Hematopoietic multipotent progenitor cell (in vitro differentiated cells): ENCODE data around the gene CLTCL1. TPM values are rescaled to one million over a fixed set of nuclear protein-coding genes. Genes with fewer than 3 reads are reported as not detected.
"Not testable (repeated sequence)": the region's sequence is repeated elsewhere in the genome, so short reads cannot be mapped to it uniquely, and the experiment has no call there.

ENCODE experiments used
- DNase-seq, 3 donors: peaks; one replicate each; pipeline ENCODE4 v3.0.0-alpha.2; 2011 to 2015; ENCODE audit warnings: low read depth in 2 of 3, low spot score in 2 of 3
- total RNA-seq: library from RNA; depleted of rRNA; stranded (reverse); fragments of >200 nt; gene quantifications from one replicate; pipeline ENCODE4 v1.2.3, GENCODE V29; 2012

Gene CLTCL1
- total RNA-seq, 1 donor: 1.6 TPM

GRCh38 chr22:19178065-19178656, 113.4 kb downstream of the CLTCL1 start:
- DNase-seq: peak; percentile 33 to 36 (median 34)

- no peak for DNase-seq
Measured at GRCh38 chr22:19177164-19178064, 114.1 kb downstream of the CLTCL1 start.

DNA sequence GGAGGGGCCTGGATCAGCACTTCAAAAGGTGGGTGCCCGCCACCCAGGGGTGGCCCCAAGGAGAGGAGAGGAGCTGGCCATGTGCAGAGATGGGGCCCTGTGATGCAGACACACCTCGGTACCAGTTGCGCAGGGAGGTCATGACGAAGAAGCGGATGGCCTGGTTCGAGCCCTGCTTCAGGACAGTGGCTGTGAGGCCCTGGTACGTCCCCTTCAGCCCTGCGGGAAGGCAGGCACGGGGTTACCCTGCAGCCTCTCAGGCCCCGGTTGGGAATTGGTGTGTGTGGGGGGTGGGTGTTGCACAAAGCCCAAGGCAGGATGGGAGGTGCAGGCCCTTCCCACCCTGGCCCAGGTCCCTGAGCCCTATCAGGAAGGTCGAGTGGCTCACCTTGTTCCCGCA, 114.8 kb downstream of the CLTCL1 start:
- no peak for DNase-seq

DNA sequence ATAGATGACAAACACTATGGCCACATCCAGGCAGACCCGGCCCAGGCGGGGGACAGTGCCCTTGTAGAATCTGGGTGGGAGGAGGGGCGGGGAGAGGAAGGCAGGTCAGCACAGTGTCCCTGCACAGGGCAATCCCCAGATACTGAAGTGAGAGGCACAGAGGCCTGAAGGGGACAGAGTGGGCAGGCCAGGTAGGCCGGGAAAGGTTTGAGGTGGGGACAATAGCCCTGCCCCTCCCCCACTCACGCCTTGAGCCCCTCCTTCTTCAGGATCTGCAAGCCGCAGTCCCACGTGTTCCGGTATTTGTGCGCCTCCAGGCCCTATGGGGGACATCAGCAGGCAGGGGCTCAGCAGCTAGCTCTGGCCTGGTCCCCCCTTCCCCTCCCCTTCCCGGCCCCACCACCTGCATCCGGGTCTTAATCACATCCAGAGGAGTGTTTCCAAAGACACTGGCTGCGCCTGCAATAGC, 115.3 kb downstream of the CLTCL1 start:
- no peak for DNase-seq

- no peak for DNase-seq
Measured at GRCh38 chr22:19175602-19176174, 115.8 kb downstream of the CLTCL1 start.

GRCh38 chr22:19175026-19175601, 116.4 kb downstream of the CLTCL1 start:
- no peak for DNase-seq

DNA sequence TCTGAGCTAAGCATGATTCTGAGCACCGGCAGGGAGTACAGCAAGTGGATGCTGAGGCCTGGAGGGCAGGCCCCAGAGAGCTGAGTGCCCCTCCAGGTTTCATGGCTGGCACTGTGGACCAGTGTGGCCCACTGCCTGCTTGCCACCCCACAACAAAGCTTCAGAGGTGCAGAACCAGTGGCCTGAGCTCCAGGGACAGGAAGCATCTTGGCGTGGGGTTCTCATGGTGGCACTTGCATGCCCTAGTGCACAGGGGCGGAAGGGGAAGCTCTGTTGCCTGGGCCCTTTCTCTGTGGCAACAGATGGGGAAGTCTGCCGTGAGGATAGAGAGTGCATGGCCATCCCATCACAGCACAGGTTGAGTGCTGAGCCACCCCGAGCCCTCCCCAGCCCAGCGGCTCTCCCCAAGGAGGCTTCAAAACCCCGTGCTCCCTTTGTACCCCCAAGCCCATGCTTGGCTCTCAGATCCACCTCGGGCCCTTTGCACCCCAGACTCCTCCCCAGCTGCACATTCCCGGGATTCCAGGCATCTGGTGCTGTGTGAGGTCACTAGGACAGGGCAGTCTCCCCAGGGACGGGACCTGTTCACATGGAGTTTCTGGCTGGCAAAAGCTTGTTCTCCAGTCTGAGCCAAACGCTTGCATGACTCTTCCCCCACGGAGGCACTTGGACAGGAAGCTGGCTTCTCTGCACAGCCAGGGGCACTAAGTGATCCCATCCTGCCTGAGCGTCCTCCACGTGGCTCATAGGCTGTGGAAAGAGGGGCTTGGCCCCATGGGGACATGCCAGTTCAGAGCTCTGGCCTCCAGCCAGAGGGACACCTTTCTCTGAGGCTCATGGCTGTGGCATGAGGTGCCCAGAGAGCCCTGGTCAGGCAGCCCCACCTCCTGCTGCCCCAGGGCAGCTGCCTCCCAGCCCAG, 117.2 kb downstream of the CLTCL1 start:
- peak in 2 of 3 donors; percentile 40 to 73 for DNase-seq

GRCh38 chr22:19173047-19174035, 118.2 kb downstream of the CLTCL1 start:
- DNase-seq: no peak

DNA sequence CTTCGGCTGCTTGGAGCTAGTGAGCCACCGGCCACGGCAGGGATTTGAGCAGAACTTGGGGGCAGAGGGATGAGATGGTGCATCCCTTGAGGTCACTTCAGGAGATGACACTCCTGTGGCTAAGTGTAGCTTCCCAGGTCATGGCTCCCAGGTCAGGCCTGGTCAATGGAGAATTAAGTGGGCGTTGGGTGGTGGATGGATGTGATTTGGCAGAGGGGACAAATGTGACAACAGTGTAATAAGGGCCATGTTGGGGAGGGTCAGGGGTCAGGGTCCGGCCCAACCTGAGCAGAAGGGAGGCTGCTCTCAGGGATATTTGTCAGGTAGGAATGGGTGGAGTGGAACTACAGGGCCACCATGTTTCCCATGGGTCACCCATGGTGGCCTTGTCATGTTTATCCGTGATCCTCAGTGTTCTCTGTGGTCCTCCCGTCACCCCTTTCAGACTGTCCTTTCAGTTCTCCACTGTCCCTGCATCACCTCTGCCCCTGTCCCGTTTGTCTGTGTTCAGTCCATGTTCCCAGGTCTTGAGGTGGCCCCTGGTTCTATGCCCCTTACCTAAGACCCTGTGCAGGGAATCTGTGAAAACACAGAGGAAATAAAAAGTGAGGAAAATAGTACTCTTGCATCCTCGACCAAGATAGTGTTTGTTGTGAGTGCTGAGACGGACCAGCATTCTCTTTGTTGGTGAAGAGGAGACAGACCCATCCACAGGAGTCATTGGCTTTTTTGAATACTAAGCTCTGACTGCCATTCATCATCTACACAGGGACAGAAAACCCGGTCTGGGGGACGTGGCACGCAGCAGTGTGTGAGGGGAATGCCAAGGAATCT, 119.1 kb downstream of the CLTCL1 start:
- no peak for DNase-seq

DNA sequence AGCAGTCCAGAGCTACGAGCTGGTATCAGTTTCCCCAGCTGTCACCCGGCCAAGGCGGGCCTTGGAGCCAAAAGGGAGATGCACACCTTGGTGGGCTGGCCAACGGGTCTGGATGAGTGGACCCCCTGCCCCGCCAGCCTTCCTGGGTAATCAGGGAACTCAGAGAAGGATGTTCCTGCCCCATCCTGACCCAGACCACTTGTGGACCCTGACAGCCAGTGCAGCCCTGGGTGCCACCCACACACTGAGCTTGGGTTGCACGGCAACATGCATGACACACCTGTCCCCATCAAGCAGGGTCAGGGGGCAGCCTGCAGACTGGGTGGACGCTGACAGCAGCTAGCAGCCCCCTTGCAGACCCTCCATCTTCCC, 121.6 kb downstream of the CLTCL1 start:
- no peak for DNase-seq

DNA sequence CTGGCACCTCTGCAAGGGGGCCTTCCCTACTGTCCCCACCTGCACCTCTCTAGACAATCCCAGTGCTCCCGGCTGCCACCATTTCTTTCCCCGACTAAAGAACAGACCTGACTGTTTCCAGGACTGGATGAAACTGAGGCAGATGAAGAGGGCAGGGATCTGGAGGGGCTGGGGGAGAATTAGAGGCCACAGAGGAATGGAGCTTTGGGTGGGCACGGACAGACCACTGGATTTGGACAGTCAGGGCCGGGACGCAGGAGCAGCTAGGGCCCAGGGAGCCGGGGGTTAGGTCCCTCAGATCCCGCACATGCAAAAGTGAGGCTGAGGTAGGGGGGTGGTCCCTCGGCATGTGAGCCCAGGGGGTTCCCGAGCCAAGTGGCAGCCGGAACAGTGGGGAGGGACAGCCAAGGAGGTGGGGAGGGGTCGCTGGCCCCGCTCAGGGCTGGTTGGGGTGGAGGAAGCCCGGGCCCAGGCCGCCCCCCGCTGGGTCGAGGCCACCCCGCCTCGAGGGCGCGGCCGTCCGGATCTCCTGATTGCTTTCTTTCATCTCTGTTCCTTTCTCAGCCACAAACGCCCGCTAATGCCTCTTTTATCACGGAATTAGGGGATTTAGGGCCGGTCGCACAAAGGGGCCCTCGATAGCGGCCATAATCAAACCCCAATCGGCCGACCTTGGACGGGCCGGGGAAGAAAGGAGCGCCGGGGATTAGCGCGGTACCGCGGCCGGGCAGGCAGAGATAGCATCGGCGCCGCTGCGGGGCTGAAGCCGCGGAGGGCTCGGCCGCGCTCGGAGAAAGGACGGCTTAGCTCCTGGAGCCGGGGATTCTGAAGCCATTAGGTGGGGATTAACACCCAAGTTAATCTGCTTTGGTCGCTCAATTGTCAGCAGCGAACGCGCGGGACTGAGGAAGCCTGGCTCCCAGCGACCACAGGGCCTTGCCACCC, 122.2 kb downstream of the CLTCL1 start:
- no peak for DNase-seq

GRCh38 chr22:19168088-19168890, 123.2 kb downstream of the CLTCL1 start:
- DNase-seq: no peak

DNA sequence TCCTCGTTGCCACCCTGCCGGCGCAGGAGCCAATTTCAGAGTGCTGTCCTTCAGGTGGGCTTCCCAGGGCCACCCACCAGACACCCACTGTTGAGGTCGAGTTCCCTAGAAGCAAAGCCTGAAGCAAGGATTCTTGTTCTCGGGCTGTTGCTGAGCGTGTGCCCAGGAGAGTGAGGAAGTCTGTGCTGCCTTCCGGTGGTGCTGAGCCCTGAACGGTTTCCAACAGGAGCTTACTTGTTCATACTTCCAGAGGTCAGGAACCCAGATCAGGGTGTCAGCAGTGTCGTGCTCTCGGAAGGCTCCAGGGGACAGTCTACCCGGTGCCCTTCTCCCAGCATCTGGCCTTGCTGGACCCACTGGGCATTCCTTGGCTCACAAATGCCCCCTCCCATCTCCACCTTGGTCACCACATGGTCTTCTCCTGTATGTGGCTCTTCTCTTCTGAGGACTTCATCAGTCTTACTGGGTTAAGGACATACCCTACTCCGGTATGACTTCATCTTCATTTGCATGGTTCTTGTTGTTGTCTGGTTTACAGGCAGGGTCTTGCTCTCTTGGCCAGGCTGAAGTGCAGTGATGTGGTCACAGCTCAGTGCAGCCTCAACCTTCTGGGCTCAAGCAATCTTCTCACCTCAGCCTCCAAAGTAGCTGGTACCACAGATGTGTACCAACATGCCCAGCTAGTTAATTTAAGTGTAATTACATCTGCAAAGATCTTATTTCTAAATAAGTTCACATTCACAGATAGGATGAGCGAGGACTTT, 124.2 kb downstream of the CLTCL1 start:
- no peak for DNase-seq

GRCh38 chr22:19166421-19166820, 125.1 kb downstream of the CLTCL1 start:
- DNase-seq: no peak

- DNase-seq: no peak
Measured at GRCh38 chr22:19164425-19164824, 127.1 kb downstream of the CLTCL1 start.

DNA sequence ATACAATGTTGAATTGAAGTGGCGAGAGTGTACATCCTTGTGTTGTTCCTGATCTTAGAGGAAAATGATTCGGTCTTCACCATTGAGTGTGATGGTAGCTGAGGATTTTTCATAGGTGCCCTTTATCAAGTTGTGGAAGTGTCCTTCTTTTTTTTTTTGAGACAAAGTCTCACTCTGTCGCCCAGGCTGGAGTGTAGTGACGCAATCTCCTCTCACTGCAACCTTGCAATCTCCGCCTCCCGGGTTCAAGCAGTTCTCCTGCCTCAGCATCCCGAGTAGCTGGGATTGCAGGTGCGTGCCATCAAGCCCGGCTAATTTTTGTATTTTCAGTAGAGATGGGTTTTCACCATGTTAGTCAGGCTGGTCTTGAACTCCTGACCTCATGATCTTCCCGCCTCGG, 132.9 kb downstream of the CLTCL1 start:
- DNase-seq: not testable (repeated sequence)
